ENCODE measurements around the gene PXK.

The PXK gene

DNA sequence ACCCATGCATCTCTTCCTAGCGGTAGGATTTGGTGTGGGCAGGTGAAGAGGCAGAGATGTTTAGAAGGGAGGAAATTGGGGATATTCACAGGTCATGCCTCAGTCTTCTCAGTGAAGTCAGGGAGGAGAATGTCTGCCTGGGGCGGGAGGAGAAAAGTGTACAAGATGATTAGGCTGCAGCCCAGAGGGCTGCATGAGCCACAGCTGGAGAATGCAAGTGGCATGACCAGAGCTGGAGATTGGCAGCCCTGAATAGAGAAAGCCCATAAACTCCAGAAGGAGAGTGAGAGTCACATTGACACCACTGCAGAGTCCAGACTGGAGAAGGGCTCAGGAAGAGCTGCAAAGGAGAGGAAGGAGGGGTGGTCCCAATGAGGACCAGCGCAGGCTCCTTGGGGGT, 78.3 kb downstream of the PXK start:
- Histone ChIP-seq H3K9me3 (ENCODE audit: control insufficient read depth in 1 of 2, low read length in 2 of 2) (no peaks in the 10 kb centered on the region), H3K4me3 (ENCODE audit: low read depth in 1 of 2, low read length in 2 of 2) (no peak overlapping the region), H3K36me3 (ENCODE audit: control insufficient read depth in 1 of 2, insufficient read depth in 2 of 2, low read length in 2 of 2) (peaks cover 36 to 64% of the 10 kb centered on the region in 2 donors), H3K27me3 (ENCODE audit: low read depth, low read length) (no peaks in the 10 kb centered on the region), H3K27ac (ENCODE audit: low read length) (no peak overlapping the region), H3K4me1 (ENCODE audit: control insufficient read depth in 1 of 2, insufficient read depth in 2 of 2, low read length in 2 of 2) (peaks cover 0 to 10% of the 10 kb centered on the region in 2 donors)

DNA sequence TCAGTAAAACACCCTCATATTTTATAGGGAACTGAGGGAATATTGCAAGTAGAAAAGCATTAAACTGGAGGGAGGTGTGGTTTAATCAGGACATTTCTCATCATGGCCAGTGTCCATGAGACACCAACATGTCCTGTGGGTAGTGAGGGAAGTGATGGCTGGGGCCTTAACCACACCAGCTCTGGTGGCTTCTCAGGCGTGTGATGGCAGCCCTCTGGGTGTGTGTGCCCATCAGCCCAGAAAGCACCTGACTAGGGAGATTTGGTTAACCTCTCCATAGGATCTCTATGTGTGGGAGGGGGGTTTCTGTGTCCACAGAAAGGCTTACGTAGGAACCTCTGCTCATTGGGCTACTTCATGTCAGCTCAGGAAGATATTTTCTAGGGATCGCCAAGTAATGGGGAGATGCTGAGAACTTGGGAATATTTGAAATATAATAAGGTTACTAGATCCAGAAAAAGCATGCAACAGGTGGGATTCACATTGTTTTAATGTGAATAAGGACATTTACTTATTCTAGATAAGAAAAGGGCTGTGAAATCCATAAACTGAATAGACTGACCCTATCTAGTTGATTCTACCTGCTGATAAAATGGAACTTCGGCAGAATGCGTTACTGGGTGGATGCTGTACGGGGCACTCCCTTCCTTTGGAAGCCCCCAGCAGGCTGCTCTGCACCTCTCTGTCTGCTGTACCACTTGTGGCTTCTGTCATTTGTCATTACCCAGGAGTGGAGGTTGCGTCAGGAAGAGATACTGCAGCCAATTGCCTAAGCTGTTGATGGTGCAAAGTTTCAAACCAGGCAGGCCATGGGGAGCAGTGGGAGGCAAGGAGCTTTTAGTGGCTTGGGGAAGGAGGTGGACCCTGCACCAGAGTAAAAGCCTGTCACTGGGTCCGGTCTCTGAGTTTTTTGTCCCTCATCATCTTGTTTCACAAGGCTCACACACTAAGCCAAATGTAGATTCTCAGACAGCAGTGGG, 79.4 kb downstream of the PXK start:
- no peaks in the 10 kb centered on the region for H3K9me3 ChIP-seq (ENCODE audit: control insufficient read depth in 1 of 2, low read length in 2 of 2)

DNA sequence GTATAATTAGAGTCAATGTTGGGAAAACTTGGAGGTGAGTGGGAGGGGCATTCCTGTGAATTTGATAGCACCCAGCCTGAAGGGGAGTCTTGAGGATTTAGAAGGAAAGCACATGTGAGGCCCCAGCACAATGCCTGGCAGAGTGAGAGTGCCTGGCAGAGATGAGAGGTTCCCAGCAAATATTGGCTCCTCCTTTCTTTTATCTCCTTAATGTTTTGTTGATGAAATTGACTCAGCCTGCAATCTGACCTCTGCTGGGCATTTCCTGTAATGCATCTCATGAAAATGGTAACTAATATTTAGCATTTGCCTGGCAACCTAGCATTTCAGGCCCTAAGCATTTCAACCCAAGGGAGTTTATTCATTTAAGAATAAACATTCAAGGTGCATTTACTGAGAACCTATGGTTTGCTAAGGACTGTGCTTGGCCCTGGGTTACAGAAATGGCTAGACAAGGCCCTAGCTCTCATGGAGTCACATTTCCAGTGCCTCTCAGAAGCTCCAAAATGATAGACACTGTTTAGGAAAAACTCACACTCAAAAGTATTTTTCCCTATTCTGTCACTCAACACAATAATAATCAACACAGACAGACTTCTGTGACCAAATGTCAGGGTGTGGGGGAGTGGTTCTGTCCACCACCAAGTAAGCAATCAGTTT, 82.0 kb downstream of the PXK start:
- Histone ChIP-seq H3K9me3 (ENCODE audit: control insufficient read depth in 1 of 2, low read length in 2 of 2) (no peaks in the 10 kb centered on the region), H3K36me3 (ENCODE audit: control insufficient read depth in 1 of 2, insufficient read depth in 2 of 2, low read length in 2 of 2) (peaks cover 26 to 48% of the 10 kb centered on the region in 2 donors), H3K27ac (ENCODE audit: low read length) (no peak overlapping the region), H3K4me3 (ENCODE audit: low read depth in 1 of 2, low read length in 2 of 2) (no peak overlapping the region), H3K27me3 (ENCODE audit: low read depth, low read length) (no peaks in the 10 kb centered on the region), H3K4me1 (ENCODE audit: control insufficient read depth in 1 of 2, insufficient read depth in 2 of 2, low read length in 2 of 2) (peaks cover 0 to 10% of the 10 kb centered on the region in 2 donors)

More for the DNA sequence above, 79.4 kb downstream of the PXK start:
- no peak overlapping the region for H3K4me3 ChIP-seq (ENCODE audit: low read depth in 1 of 2, low read length in 2 of 2)
- peaks cover 0 to 10% of the 10 kb centered on the region in 2 donors for H3K4me1 ChIP-seq (ENCODE audit: control insufficient read depth in 1 of 2, insufficient read depth in 2 of 2, low read length in 2 of 2)
- peaks cover 36 to 66% of the 10 kb centered on the region in 2 donors for H3K36me3 ChIP-seq (ENCODE audit: control insufficient read depth in 1 of 2, insufficient read depth in 2 of 2, low read length in 2 of 2)
- H3K27me3 ChIP-seq (ENCODE audit: low read depth, low read length) = no peaks in the 10 kb centered on the region
- no peak overlapping the region for H3K27ac ChIP-seq (ENCODE audit: low read length)

DNA sequence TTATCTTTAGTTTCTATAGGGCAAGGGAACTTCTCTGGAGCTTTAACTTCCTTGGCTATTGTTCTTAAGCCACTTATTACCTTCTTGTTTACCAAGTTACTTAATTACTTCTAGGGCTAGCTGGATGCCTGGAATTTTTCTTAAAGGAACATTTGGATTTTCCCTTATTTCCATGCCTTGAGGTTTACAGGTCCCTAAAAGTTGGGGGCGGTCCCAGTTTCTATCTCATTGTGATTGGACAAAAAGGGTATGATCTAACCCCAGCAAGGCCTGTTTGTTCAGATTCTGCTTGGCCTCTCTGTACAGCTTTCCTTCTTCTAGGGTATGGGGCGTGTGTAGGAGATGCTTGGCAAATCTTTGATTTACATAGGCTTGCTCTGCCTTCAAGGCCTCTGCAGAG, 83.5 kb downstream of the PXK start:
- Histone ChIP-seq H3K4me1 (ENCODE audit: control insufficient read depth in 1 of 2, insufficient read depth in 2 of 2, low read length in 2 of 2) (peaks cover 0 to 10% of the 10 kb centered on the region in 2 donors), H3K4me3 (ENCODE audit: low read depth in 1 of 2, low read length in 2 of 2) (no peak overlapping the region)

DNA sequence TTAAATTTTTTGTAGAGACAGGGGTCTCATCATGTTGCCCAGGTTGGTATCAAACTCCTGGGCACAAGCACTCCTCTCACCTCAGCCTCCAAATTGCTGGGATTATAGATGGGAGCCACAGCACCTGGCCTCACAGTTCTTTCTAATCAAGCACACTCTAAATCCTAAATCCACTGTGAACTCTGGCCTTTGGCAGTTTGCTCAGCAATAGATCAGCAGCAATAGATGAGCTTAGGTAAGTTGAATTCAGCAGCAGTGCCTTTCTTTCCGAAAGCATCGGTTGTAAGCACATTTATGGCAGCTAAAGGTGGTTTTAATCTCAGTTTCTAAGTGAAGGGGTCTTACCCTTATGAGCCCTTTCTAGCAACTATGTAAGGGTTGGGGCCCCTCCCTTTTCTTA, 84.4 kb downstream of the PXK start:
- Histone ChIP-seq H3K36me3 (ENCODE audit: control insufficient read depth in 1 of 2, insufficient read depth in 2 of 2, low read length in 2 of 2) (peaks cover 19 to 25% of the 10 kb centered on the region in 2 donors), H3K9me3 (ENCODE audit: control insufficient read depth in 1 of 2, low read length in 2 of 2) (no peaks in the 10 kb centered on the region), H3K4me3 (ENCODE audit: low read depth in 1 of 2, low read length in 2 of 2) (no peak overlapping the region), H3K27me3 (ENCODE audit: low read depth, low read length) (no peaks in the 10 kb centered on the region), H3K27ac (ENCODE audit: low read length) (no peak overlapping the region), H3K4me1 (ENCODE audit: control insufficient read depth in 1 of 2, insufficient read depth in 2 of 2, low read length in 2 of 2) (peaks cover 0 to 10% of the 10 kb centered on the region in 2 donors)

More for the DNA sequence above, 83.5 kb downstream of the PXK start:
- Histone ChIP-seq H3K27ac (ENCODE audit: low read length) (no peak overlapping the region), H3K27me3 (ENCODE audit: low read depth, low read length) (no peaks in the 10 kb centered on the region), H3K36me3 (ENCODE audit: control insufficient read depth in 1 of 2, insufficient read depth in 2 of 2, low read length in 2 of 2) (peaks cover 19 to 33% of the 10 kb centered on the region in 2 donors), H3K9me3 (ENCODE audit: control insufficient read depth in 1 of 2, low read length in 2 of 2) (no peaks in the 10 kb centered on the region)

DNA sequence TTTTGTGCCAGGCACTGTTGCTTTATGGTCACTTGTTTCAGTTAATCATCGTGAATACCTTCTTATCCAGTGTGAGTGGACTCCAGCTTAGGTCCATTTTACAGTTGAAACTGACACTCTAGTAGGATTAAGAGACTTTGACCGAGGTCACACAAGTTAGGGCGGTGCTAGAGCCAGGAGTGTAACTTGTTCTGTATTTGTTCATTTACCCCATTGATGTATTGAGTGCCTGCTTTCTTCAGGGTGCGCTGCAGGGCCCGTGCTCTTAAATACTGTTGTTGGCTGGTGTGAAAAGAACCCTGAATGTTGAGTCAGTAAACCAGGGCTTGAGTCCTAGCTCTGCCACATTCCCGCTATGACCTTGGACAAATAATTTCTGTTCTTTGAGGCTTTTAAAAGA, 85.5 kb downstream of the PXK start:
- Histone ChIP-seq H3K27ac (ENCODE audit: low read length) (no peak overlapping the region), H3K27me3 (ENCODE audit: low read depth, low read length) (no peaks in the 10 kb centered on the region), H3K4me1 (ENCODE audit: control insufficient read depth in 1 of 2, insufficient read depth in 2 of 2, low read length in 2 of 2) (peaks cover 0 to 10% of the 10 kb centered on the region in 2 donors), H3K4me3 (ENCODE audit: low read depth in 1 of 2, low read length in 2 of 2) (no peak overlapping the region), H3K36me3 (ENCODE audit: control insufficient read depth in 1 of 2, insufficient read depth in 2 of 2, low read length in 2 of 2) (peaks cover 15 to 27% of the 10 kb centered on the region in 2 donors), H3K9me3 (ENCODE audit: control insufficient read depth in 1 of 2, low read length in 2 of 2) (no peaks in the 10 kb centered on the region)

DNA sequence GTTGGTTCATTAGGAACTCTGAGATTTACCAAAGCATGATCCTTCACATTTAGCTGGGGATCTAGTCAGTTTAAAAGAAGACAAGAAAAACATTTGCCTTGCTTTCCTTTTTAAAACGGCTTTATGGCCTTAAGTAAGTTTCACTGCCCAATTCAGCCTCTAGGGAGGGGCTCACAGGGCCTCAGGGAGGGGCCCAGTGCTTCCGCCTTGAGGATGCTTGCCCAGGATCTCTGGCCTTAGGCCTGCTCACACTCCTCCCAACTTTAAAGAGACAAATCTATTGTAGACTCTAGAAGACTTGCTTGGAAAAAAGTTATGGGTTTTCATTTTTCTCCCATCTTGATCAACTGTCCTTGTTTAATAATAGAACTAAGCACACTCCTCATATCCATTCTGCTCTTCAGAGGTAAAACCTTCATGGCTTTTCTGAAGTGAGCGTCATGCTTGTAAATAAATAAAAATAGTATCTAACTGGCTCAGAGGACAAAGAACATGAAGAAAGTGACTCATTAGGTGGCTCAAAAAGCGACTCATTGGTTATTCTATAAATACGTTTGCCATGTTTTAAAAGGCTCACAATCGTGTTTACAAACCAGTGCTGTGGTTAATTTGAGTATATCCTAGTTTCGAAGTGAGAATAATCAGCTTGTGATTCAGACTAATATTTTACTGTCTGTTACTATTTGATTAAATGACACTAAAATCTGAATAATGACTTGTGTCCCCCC, 87.3 kb downstream of the PXK start:
- H3K9me3 ChIP-seq (ENCODE audit: control insufficient read depth in 1 of 2, low read length in 2 of 2) = no peaks in the 10 kb centered on the region
- H3K4me3 ChIP-seq (ENCODE audit: low read depth in 1 of 2, low read length in 2 of 2) = no peak overlapping the region
- H3K27ac ChIP-seq (ENCODE audit: low read length) = peak overlapping the region; percentile 61
- peaks cover 22 to 31% of the 10 kb centered on the region in 2 donors for H3K36me3 ChIP-seq (ENCODE audit: control insufficient read depth in 1 of 2, insufficient read depth in 2 of 2, low read length in 2 of 2)
- H3K4me1 ChIP-seq (ENCODE audit: control insufficient read depth in 1 of 2, insufficient read depth in 2 of 2, low read length in 2 of 2) = peaks cover 0 to 3% of the 10 kb centered on the region in 2 donors
- H3K27me3 ChIP-seq (ENCODE audit: low read depth, low read length) = no peaks in the 10 kb centered on the region

DNA sequence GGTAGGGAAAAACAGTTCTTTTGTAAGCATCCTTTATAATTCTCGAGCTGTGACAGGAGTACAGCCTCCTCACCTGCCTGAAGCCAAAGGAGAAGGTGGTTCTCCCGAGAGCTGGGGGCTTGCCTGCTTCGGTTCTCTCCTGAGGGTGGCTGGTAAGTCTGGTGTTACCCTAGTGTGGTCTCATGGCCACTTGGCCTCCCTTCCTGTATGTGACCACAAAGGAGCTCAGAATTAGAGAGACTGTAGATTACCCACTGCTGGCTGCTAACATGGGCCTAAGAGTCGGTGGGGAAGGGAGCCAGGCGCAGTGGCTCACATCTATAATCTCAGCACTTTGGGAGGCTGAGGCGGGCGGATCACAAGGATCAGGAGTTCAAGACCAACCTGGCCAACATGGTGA, 88.3 kb downstream of the PXK start:
- Histone ChIP-seq H3K4me3 (ENCODE audit: low read depth in 1 of 2, low read length in 2 of 2) (no peak overlapping the region), H3K27me3 (ENCODE audit: low read depth, low read length) (no peaks in the 10 kb centered on the region), H3K9me3 (ENCODE audit: control insufficient read depth in 1 of 2, low read length in 2 of 2) (no peaks in the 10 kb centered on the region), H3K36me3 (ENCODE audit: control insufficient read depth in 1 of 2, insufficient read depth in 2 of 2, low read length in 2 of 2) (peaks cover 31 to 35% of the 10 kb centered on the region in 2 donors), H3K27ac (ENCODE audit: low read length) (no peak overlapping the region), H3K4me1 (ENCODE audit: control insufficient read depth in 1 of 2, insufficient read depth in 2 of 2, low read length in 2 of 2) (peaks cover 0 to 7% of the 10 kb centered on the region in 2 donors)

DNA sequence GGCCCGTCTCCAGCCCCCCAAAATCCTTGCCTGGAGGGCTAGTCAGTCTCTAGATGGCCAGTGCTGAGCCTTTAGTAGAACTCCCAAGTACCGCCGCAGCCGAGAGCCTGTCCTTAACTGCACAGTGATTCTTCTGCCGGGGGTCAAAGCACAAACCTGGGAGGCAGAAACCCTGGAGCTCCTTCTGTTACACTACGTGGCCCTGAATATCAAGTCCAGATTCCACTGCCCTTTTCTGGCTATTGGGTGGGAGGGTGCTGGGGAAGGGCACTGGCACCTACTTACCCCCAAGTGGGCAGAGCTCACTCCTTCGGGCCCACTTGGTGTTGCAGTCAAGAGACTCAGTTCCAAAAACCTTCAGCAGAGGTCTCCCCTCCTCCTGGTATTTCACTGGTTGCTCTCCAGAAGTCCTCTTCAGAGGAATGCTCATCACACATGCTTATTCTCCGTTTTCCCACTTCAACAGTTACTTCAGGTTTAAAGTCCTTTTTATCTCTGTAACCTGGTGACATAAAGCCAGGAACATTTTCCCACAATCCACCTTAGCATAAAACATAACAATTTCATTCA, 90.1 kb downstream of the PXK start:
- no peak overlapping the region for H3K4me3 ChIP-seq (ENCODE audit: low read depth in 1 of 2, low read length in 2 of 2)
- peaks cover 38 to 48% of the 10 kb centered on the region in 2 donors for H3K36me3 ChIP-seq (ENCODE audit: control insufficient read depth in 1 of 2, insufficient read depth in 2 of 2, low read length in 2 of 2)
- H3K27ac ChIP-seq (ENCODE audit: low read length) = no peak overlapping the region
- H3K4me1 ChIP-seq (ENCODE audit: control insufficient read depth in 1 of 2, insufficient read depth in 2 of 2, low read length in 2 of 2) = peaks cover 0 to 7% of the 10 kb centered on the region in 2 donors
- no peaks in the 10 kb centered on the region for H3K9me3 ChIP-seq (ENCODE audit: control insufficient read depth in 1 of 2, low read length in 2 of 2)
- no peaks in the 10 kb centered on the region for H3K27me3 ChIP-seq (ENCODE audit: low read depth, low read length)

DNA sequence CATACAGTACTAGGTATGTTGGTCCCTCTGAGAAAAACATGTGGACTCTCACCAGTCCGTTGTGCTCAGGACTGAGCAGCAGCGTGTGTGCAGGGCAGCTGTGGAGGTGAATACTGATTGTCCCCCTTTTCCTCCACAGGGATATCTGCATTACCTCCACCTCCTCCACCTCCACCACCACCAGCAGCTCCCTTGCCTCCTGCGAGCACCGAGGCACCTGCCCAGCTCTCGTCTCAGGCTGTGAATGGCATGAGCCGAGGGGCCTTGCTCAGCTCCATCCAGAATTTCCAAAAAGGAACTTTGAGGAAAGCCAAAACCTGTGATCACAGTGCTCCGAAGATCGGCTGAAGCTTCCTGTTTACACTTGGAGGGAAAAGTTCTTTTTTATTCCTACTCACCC, 91.9 kb downstream of the PXK start:
- Histone ChIP-seq H3K9me3 (ENCODE audit: control insufficient read depth in 1 of 2, low read length in 2 of 2) (no peaks in the 10 kb centered on the region), H3K27ac (ENCODE audit: low read length) (no peak overlapping the region), H3K27me3 (ENCODE audit: low read depth, low read length) (no peaks in the 10 kb centered on the region), H3K36me3 (ENCODE audit: control insufficient read depth in 1 of 2, insufficient read depth in 2 of 2, low read length in 2 of 2) (peaks cover 55 to 66% of the 10 kb centered on the region in 2 donors), H3K4me3 (ENCODE audit: low read depth in 1 of 2, low read length in 2 of 2) (no peak overlapping the region), H3K4me1 (ENCODE audit: control insufficient read depth in 1 of 2, insufficient read depth in 2 of 2, low read length in 2 of 2) (peaks cover 0 to 7% of the 10 kb centered on the region in 2 donors)
